Measurements from ENCODE around the gene RNF5.

GRCh38 chr6:32181915-32182529 is 3.8 kb downstream of the RNF5 start:
- TF ChIP-seq, protein P1, sequence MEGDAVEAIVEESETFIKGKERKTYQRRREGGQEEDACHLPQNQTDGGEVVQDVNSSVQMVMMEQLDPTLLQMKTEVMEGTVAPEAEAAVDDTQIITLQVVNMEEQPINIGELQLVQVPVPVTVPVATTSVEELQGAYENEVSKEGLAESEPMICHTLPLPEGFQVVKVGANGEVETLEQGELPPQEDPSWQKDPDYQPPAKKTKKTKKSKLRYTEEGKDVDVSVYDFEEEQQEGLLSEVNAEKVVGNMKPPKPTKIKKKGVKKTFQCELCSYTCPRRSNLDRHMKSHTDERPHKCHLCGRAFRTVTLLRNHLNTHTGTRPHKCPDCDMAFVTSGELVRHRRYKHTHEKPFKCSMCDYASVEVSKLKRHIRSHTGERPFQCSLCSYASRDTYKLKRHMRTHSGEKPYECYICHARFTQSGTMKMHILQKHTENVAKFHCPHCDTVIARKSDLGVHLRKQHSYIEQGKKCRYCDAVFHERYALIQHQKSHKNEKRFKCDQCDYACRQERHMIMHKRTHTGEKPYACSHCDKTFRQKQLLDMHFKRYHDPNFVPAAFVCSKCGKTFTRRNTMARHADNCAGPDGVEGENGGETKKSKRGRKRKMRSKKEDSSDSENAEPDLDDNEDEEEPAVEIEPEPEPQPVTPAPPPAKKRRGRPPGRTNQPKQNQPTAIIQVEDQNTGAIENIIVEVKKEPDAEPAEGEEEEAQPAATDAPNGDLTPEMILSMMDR (IDR thresholded peaks at IDR 0.05; ENCODE audit: poor library complexity, severe bottlenecking) = no peak
- TF ChIP-seq EP300 (conservative IDR thresholded peaks at IDR 0.05; ENCODE audit: poor library complexity, severe bottlenecking) (no peak), RAD21 (conservative IDR thresholded peaks at IDR 0.05) (no peak), POLR2AphosphoS5 (IDR thresholded peaks at IDR 0.05) (no peak), EZH2 (IDR thresholded peaks at IDR 0.05; ENCODE audit: borderline replicate concordance, insufficient read depth, low read length, poor library complexity, severe bottlenecking) (no peak)
- TF ChIP-seq, protein P2, sequence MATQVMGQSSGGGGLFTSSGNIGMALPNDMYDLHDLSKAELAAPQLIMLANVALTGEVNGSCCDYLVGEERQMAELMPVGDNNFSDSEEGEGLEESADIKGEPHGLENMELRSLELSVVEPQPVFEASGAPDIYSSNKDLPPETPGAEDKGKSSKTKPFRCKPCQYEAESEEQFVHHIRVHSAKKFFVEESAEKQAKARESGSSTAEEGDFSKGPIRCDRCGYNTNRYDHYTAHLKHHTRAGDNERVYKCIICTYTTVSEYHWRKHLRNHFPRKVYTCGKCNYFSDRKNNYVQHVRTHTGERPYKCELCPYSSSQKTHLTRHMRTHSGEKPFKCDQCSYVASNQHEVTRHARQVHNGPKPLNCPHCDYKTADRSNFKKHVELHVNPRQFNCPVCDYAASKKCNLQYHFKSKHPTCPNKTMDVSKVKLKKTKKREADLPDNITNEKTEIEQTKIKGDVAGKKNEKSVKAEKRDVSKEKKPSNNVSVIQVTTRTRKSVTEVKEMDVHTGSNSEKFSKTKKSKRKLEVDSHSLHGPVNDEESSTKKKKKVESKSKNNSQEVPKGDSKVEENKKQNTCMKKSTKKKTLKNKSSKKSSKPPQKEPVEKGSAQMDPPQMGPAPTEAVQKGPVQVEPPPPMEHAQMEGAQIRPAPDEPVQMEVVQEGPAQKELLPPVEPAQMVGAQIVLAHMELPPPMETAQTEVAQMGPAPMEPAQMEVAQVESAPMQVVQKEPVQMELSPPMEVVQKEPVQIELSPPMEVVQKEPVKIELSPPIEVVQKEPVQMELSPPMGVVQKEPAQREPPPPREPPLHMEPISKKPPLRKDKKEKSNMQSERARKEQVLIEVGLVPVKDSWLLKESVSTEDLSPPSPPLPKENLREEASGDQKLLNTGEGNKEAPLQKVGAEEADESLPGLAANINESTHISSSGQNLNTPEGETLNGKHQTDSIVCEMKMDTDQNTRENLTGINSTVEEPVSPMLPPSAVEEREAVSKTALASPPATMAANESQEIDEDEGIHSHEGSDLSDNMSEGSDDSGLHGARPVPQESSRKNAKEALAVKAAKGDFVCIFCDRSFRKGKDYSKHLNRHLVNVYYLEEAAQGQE (IDR thresholded peaks at IDR 0.05; ENCODE audit: borderline replicate concordance) = no peak
